HG03354 (cell line): Measurements from ENCODE around the gene ABCG5.
A peak's percentile ranks its signal among the peaks of the same experiment; 100 is the strongest.

Experiments used
- ATAC-seq: cut with Tn5 transposase; IDR thresholded peaks from one replicate; pipeline ENCODE4 v1.9.1; 2021; ENCODE audit warnings: mild to moderate bottlenecking; ENCODE audit not compliant: unreplicated experiment, poor library complexity, severe bottlenecking

Gene ABCG5

GRCh38 chr2:43838560-43839267 is at the start of gene ABCG5, which contains the start of gene ABCG8:
TSS of gene ABCG5 (minus strand) at chr2:43838839. CDS start at chr2:43838679, 160 bp downstream.
TSS of gene ABCG8 (plus strand) at chr2:43838971. CDS start at chr2:43839054, 83 bp downstream.
- ATAC-seq, result no peak

DNA sequence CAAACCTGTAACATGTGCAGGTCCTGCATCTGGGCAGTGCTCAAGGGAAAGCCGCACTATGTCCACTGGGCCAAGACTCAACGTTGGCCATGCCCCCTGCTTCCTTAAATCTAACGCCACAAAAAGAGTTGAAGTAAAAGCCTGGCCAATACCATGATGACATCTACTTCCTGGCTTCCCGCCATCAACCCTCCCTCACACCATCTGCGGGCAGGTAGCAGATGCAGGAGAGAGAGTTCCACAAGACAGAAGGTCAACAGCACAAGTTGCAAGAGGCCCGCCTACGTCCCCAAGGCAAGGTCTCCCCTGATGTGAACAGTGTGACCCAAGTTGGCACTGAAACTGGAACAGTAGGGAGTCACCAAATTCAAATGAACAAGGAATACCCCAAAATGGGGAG is 48.5 kb upstream of the ABCG5 start:
- ATAC-seq, result no peak

DNA sequence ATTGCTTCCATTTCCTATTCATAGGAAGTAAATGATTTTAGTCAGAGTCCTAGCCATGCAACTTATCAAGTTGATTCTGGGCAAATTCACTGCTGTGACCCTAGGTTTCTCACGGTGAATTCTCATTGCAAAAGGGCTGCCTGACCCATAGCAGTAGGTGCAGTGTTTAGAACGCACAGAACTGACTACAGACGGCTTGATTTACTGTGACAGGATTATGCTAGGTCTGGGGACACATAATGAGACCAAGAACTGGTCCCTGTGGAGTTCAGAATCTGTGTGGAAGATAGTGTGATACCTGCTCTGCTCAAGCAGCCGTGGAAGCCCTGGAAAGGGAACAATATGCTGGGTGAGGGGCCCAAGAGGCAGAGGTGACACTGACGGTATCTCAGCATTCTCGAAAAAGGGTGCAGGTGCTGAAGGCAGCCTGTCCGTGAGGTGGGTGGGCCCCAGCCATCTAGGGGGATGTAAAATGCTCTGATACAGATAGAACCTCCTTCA is 46.5 kb upstream of the ABCG5 start:
- ATAC-seq, result no peak

DNA sequence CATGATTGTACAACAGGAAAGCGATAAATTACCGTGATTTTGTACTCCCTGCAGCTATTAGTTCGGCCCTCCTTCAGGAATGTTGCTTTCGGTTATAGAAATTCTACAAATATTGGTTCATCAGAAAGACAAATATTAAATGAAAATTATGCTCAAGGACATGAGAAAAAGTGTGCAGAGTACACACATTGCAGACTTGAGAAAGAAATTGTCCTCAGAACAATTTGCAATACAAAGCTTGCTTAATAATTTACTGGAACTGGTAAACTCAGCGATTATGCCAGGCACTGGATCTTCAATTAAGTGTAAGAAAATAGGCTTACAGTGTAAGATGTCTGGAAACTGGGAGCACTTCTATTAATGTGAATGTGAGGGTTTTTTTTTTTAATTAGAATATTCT is 46.0 kb upstream of the ABCG5 start:
- no peak for ATAC-seq

GRCh38 chr2:43882312-43882711 is 43.7 kb upstream of the ABCG5 start:
- ATAC-seq, result no peak

- ATAC-seq, result no peak
Observed at GRCh38 chr2:43880952-43881351, 42.3 kb upstream of the ABCG5 start.

DNA sequence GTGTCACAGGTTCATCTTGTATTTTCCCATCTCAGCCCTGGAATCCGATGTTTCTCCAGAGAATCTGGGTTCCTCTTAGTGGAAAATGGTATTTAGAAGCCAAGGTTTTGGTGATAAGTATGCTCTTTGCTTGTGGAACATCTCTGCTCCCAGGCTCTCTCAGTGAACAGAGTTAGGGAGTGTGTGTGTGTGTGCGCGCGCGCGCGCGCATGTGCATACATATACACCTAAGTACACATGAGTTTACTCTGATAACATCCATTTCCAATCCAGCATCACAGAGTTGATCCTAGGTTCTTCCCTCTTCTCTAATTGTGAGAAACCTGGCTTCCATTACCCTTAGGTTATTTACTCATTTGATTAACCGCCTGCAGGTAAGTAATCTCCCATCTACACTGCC is 41.8 kb upstream of the ABCG5 start:
- no peak for ATAC-seq

- no peak for ATAC-seq
Observed at GRCh38 chr2:43879261-43879660, 40.6 kb upstream of the ABCG5 start.

GRCh38 chr2:43877782-43878464 is 39.3 kb upstream of the ABCG5 start:
- ATAC-seq, result peak; percentile 74

DNA sequence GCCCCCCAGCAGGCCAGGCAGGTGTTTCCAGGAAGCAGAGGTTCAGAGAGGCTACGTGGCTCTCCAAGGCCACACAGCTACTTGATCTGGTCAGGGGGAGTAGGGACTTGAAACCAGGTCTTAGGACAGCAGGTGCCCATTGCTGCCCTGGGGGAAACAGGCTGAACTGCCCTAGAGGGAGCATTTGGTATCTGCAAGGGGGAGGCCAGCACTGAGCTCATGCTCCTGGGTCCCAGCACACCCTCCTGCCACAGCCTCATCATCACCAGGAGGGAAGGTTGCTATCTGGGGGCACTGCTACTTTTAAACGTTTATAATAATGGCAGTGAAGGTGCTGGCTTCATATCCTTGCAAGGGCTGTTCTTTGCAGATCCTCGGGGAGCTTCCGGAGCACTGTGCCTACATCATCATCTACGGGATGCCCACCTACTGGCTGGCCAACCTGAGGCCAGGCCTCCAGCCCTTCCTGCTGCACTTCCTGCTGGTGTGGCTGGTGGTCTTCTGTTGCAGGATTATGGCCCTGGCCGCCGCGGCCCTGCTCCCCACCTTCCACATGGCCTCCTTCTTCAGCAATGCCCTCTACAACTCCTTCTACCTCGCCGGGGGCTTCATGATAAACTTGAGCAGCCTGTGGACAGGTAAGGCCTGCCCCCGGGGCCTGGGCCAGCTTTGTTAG is 36.3 kb upstream of the ABCG5 start:
- no peak for ATAC-seq

DNA sequence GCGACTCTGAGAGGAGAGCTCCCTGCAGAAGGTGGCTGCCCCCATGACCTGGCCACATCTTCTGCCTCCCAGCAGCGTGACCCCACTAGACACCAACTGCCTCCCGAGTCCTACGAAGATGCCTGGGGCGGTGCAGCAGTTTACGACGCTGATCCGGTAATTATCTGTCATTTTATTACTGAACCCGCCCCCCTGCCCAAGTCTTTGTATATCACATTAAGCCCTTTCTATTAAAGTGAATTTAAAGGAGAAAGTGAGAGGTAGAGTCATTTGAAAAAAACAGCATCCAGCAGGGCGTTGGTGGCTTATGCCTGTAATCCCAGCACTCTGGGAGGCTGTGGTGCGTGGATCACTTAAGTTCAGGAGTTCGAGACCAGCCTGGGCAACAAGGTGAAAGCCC is 33.5 kb upstream of the ABCG5 start:
- ATAC-seq, result no peak

GRCh38 chr2:43855292-43855691 is 16.7 kb upstream of the ABCG5 start:
- no peak for ATAC-seq

GRCh38 chr2:43854671-43855070 is 16.0 kb upstream of the ABCG5 start:
- no peak for ATAC-seq

GRCh38 chr2:43853141-43854081 is 14.8 kb upstream of the ABCG5 start:
- no peak for ATAC-seq

DNA sequence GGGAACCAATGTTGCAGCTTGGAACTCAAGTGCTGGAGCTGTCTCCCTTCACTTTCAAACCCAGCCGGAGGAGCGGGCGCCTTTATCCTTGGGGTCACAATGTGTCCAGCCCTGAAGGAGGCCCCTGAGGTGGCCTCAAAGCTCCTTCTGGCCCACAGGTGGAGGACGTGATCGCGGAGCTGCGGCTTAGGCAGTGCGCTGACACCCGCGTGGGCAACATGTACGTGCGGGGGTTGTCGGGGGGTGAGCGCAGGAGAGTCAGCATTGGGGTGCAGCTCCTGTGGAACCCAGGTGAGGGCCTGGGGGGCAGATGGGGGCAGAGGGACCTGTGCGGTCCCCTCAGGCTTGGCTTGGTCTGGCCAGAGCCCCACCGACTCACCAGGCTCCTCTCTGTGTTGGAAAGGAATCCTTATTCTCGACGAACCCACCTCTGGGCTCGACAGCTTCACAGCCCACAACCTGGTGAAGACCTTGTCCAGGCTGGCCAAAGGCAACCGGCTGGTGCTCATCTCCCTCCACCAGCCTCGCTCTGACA is 13.6 kb upstream of the ABCG5 start:
- ATAC-seq, result no peak

DNA sequence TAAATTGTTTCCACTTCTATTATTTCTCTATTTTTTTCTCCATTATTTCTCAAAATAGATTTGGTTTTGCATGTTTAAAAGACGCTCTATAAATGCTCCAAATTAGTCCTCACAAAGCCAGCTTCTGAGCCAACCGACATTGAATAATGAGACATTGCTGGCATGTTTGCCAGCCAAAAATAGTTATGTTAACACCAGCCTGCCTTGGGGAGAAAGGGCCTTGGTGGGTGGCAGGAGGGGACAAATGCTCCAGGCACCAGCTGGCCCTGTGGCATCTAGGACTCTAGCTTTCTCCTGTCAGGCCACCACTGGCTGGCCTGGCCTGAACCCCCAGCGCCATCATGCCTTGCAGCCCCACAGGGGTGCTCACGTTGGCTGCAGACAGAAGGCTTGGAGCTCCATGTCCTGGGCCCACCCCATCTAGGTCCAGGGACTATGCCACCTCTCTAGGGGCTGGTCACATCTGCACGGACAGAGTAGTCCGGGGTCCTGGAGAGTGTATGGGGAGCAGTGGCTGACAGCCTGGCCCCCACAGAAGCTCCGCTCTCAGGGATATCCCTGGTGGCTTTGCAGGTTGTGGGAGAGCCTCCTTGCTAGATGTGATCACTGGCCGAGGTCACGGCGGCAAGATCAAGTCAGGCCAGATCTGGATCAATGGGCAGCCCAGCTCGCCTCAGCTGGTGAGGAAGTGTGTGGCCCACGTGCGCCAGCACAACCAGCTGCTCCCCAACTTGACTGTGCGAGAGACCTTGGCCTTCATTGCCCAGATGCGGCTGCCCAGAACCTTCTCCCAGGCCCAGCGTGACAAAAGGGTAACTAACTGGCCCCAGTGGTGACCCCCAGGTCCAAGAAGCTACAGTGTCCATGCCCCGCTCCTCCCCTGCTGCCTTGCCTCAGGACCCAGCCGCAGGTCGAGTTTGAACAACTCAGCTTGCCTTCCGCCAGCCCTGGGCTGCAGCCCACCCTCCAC is 12.7 kb upstream of the ABCG5 start:
- no peak for ATAC-seq

DNA sequence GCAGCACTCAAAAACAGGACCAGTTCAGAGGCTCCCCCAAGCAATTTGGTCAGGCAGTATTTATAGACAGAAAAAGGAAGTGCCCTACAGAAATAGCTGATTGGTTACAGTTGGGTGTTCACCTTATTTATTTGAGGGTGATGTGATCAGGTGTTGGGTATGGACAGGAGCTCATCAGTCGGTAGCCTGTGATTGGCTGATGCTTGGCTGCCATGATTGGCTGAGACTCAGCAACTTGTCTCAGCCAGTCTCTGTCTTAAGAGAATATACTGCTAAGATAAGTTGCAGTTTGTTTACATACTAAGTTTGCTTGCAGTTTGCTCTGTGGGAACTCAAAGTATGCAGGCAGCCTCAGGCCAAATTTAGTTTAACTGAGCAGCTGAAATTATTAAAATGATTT is 9.6 kb upstream of the ABCG5 start:
- ATAC-seq, result no peak

DNA sequence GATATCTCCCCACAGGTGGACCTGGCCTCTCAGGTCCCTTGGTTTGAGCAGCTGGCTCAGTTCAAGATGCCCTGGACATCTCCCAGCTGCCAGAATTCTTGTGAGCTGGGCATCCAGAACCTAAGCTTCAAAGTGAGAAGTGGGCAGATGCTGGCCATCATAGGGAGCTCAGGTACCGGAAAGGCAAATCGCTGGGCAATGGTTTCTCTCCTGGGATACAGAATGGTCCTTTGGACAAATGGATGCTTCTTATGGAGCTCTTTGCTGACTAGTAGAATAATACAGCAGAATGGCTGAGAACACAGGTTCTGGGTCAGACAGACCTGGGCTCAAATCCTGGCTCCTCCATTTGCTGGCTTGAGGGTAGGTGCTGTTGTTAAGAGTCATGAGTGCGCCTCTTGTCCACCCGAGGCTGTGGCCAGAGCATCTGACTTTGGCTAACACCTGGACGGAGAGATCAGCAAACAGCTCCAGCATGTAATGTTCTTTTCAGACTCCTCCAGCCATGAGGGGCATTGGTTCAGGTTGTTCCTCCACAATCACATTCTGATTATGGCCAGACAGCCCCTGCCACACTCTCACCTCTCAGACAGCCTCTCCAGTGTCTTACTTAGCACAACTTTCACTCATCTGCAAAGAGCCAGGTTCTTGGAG is 7.6 kb upstream of the ABCG5 start:
- ATAC-seq, result no peak
